Measurements from ENCODE around the gene VPS35. TPM values are rescaled to one million over a fixed set of nuclear protein-coding genes. Genes with fewer than 3 reads are reported as not detected.

VPS35 gene
- total and polyA plus RNA-seq, 10 of the 15 experiments (the other 5 are each of a cell fraction or from before 2014, with no cell fraction given), result 28.5 to 125 (median 60.6) TPM

DNA sequence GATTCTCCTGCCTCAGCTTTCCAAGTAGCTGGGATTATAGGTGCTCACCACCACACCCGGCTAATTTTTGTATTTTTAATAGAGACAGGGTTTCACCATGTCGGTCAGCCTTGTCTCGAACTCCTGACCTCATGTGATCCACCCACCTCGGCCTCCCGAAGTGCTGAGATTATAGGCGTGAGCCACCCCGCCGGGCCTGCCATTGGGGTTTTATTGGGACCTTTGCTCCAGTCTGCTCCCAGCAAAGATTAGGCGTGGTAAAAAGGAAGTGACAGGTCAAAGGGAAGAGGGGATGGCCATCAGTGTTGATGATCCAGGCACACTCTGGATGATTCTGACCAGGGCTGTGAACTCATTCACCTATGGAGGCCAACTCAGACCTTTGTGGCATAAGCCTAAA is 38.7 kb upstream of the VPS35 start:
- FAIRE-seq, result no peak
- ChIA-PET SMC1A (ENCODE audit: uncharacterized antibody, unreplicated experiment) (interaction anchor here (0.9 kb wide), 1 partner anchor 16 kb away, joined by 3 read pairs; no protein-coding TSS in a partner anchor), RAD21 (ENCODE audit: unreplicated experiment) (no interaction called here), CTCF (no interaction called here), POLR2A (no interaction called here)
- Histone ChIP-seq H3K9ac (ENCODE audit: control insufficient read depth, insufficient read depth, low read length) (no peak overlapping the region), H2AFZ (ENCODE audit: control insufficient read depth, low read depth, low read length) (no peak overlapping the region), H3K9me3 (replicated peaks; ENCODE audit: control insufficient read depth, insufficient read depth, low read length) (peaks cover 2% of the 10 kb centered on the region; the same call in 1 of the 3 replicates), H3K79me2 (ENCODE audit: control insufficient read depth, insufficient read depth, low read length) (no peaks in the 10 kb centered on the region), H3K27me3 (replicated peaks in 1 of 2; ENCODE audit: control insufficient read depth in 2 of 2, insufficient read depth in 2 of 2, low read length in 1 of 2) (no peaks in the 10 kb centered on the region), H3K4me2 (ENCODE audit: control insufficient read depth, insufficient read depth) (no peak overlapping the region), H4K20me1 (ENCODE audit: control insufficient read depth, insufficient read depth) (no peaks in the 10 kb centered on the region), H3K4me3 (no peak overlapping the region), H3K36me3 (ENCODE audit: control insufficient read depth in 2 of 2, insufficient read depth in 2 of 2, low read length in 1 of 2) (no peaks in the 10 kb centered on the region; a peak in 1 of 4 replicates), H3K4me1 (ENCODE audit: control insufficient read depth, insufficient read depth, low read length) (no peaks in the 10 kb centered on the region), H3K27ac (ENCODE audit: control insufficient read depth, insufficient read depth) (no peak overlapping the region)
- in situ Hi-C loops (cut with MboI), result no loop called here
- BruUV-seq (replicated peaks), result no TSS peak
- no peak for DNase-seq (ENCODE audit: low read depth, low spot score)
- ATAC-seq, result no peak
- WGBS (ENCODE audit: insufficient coverage, insufficient replicate concordance, low lambda C conversion rate, missing lambda C conversion rate), result 75% methylated on average over 9 of the region's 9 CpGs
- TF ChIP-seq HDAC6 (IDR thresholded peaks at IDR 0.05; ENCODE audit: unreplicated experiment) (no peak), HDGF (IDR thresholded peaks at IDR 0.05) (no peak), ZNF24 (IDR thresholded peaks at IDR 0.05) (no peak), ZZZ3 (IDR thresholded peaks at IDR 0.05; ENCODE audit: control insufficient read depth, insufficient read length, low read depth) (no peak), CHD2 (IDR thresholded peaks at IDR 0.05; ENCODE audit: borderline replicate concordance, low read depth, low read length) (no peak), RUNX3 (IDR thresholded peaks at IDR 0.05; ENCODE audit: low read length) (no peak), STAT3 (IDR thresholded peaks at IDR 0.05; ENCODE audit: low read depth, low read length) (no peak), SMC3 (IDR thresholded peaks at IDR 0.05; ENCODE audit: borderline replicate concordance, low read length) (no peak), JUND (IDR thresholded peaks at IDR 0.05; ENCODE audit: low read depth, low read length) (no peak), FOXM1 (IDR thresholded peaks at IDR 0.05; ENCODE audit: low read depth, low read length) (no peak), ZBED1 (IDR thresholded peaks at IDR 0.05; ENCODE audit: borderline replicate concordance) (no peak), IKZF2 (IDR thresholded peaks at IDR 0.05) (no peak), RAD21 (IDR thresholded peaks at IDR 0.05; ENCODE audit: insufficient read depth, low read depth, low read length) (no peak)
- TF ChIP-seq, protein P1, sequence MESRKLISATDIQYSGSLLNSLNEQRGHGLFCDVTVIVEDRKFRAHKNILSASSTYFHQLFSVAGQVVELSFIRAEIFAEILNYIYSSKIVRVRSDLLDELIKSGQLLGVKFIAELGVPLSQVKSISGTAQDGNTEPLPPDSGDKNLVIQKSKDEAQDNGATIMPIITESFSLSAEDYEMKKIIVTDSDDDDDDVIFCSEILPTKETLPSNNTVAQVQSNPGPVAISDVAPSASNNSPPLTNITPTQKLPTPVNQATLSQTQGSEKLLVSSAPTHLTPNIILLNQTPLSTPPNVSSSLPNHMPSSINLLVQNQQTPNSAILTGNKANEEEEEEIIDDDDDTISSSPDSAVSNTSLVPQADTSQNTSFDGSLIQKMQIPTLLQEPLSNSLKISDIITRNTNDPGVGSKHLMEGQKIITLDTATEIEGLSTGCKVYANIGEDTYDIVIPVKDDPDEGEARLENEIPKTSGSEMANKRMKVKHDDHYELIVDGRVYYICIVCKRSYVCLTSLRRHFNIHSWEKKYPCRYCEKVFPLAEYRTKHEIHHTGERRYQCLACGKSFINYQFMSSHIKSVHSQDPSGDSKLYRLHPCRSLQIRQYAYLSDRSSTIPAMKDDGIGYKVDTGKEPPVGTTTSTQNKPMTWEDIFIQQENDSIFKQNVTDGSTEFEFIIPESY (IDR thresholded peaks at IDR 0.05), result no peak
- TF ChIP-seq, protein P2, sequence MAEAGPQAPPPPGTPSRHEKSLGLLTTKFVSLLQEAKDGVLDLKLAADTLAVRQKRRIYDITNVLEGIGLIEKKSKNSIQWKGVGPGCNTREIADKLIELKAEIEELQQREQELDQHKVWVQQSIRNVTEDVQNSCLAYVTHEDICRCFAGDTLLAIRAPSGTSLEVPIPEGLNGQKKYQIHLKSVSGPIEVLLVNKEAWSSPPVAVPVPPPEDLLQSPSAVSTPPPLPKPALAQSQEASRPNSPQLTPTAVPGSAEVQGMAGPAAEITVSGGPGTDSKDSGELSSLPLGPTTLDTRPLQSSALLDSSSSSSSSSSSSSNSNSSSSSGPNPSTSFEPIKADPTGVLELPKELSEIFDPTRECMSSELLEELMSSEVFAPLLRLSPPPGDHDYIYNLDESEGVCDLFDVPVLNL (IDR thresholded peaks at IDR 0.05; ENCODE audit: low read depth, low read length), result no peak
- intact Hi-C loops (cut with micrococcal nuclease; ENCODE audit: unreplicated experiment), result no loop called here

Data from GM12878 (cell line).